GM12878 (cell line): ENCODE results near the gene NPRL2. TPM values are rescaled to one million over a fixed set of nuclear protein-coding genes. Genes with fewer than 3 reads are reported as not detected.
A peak's percentile ranks its signal among the peaks of the same experiment; 100 is the strongest.

Experiments
- ATF2 ChIP-seq: IDR thresholded peaks from 2 replicates; pipeline ENCODE4 v1.6.1; 2012; ENCODE audit warnings: low read length, inconsistent platforms
- ATF3 ChIP-seq: IDR thresholded peaks from 2 replicates; pipeline ENCODE4 v1.6.1; 2011; ENCODE audit warnings: low read depth, mild to moderate bottlenecking, low read length, moderate library complexity, borderline replicate concordance; ENCODE audit errors: extremely low read depth
- BRCA1 ChIP-seq: IDR thresholded peaks from 2 replicates; pipeline ENCODE4 v1.6.1; 2011; ENCODE audit warnings: low read depth, low read length, improper control_type of control experiment
- CREB1 ChIP-seq: IDR thresholded peaks from 2 replicates; pipeline ENCODE4 v1.6.1; 2012; ENCODE audit warnings: low read depth, mild to moderate bottlenecking, inconsistent platforms
- EP300 ChIP-seq, 2 experiments: fragments of 150-350 bp in 1 of 2; IDR thresholded peaks; 2 replicates each; pipeline ENCODE4 v1.6.1; 2011 to 2012; ENCODE audit warnings: low read depth in 2 of 2, low read length in 2 of 2, borderline replicate concordance in 1 of 2, improper control_type of control experiment in 1 of 2, inconsistent platforms in 1 of 2; ENCODE audit not compliant: control insufficient read depth in 1 of 2
- GABPA ChIP-seq: IDR thresholded peaks from 2 replicates; pipeline ENCODE4 v1.6.1; 2014; ENCODE audit warnings: antibody characterized with exemption, low read depth, mild to moderate bottlenecking, inconsistent platforms
- JUND ChIP-seq: IDR thresholded peaks from 2 replicates; pipeline ENCODE4 v1.6.1; 2012; ENCODE audit warnings: low read depth, mild to moderate bottlenecking, low read length, improper control_type of control experiment, moderate library complexity
- MAX ChIP-seq: IDR thresholded peaks from 2 replicates; pipeline ENCODE4 v1.6.1; 2012; ENCODE audit warnings: low read depth, low read length, improper control_type of control experiment
- MEF2B ChIP-seq: fragments of 450-650 bp; IDR thresholded peaks from 2 replicates; pipeline ENCODE4 v1.6.1; 2018; ENCODE audit warnings: mild to moderate bottlenecking, moderate library complexity; ENCODE audit not compliant: partially characterized antibody, poor library complexity, severe bottlenecking
- MLLT1 ChIP-seq: fragments of 450-650 bp; IDR thresholded peaks from 2 replicates; pipeline ENCODE4 v1.6.1; 2016; ENCODE audit warnings: mild to moderate bottlenecking
- NFYB ChIP-seq: IDR thresholded peaks from 2 replicates; pipeline ENCODE4 v1.6.1; 2011; ENCODE audit warnings: low read depth, mild to moderate bottlenecking, low read length, improper control_type of control experiment, moderate library complexity; ENCODE audit not compliant: insufficient read depth
- PKNOX1 ChIP-seq: fragments of 450-650 bp; IDR thresholded peaks from 2 replicates; pipeline ENCODE4 v1.6.1; 2016; ENCODE audit warnings: mild to moderate bottlenecking
- POLR2AphosphoS5 ChIP-seq: IDR thresholded peaks from 2 replicates; pipeline ENCODE4 v1.6.1; 2011; ENCODE audit warnings: mild to moderate bottlenecking, low read length, inconsistent platforms
- REST ChIP-seq: IDR thresholded peaks from 2 replicates; pipeline ENCODE4 v1.6.1; 2012; ENCODE audit warnings: mild to moderate bottlenecking, low read depth, low read length
- SIN3A ChIP-seq: IDR thresholded peaks from 2 replicates; pipeline ENCODE4 v1.6.1; 2012; ENCODE audit warnings: low read depth, low read length, improper control_type of control experiment
- SREBF1 ChIP-seq: IDR thresholded peaks from 2 replicates; pipeline ENCODE4 v1.6.1; 2012; ENCODE audit warnings: mild to moderate bottlenecking, low read length
- SRF ChIP-seq, 2 experiments: IDR thresholded peaks; 2 replicates each; pipeline ENCODE4 v1.6.1; 2011; ENCODE audit warnings: low read depth in 2 of 2, low read length in 2 of 2, mild to moderate bottlenecking in 1 of 2, moderate library complexity in 1 of 2
- TAF1 ChIP-seq: IDR thresholded peaks from 2 replicates; pipeline ENCODE4 v1.6.1; 2011; ENCODE audit warnings: mild to moderate bottlenecking, low read depth, low read length, borderline replicate concordance
- TCF3 ChIP-seq: IDR thresholded peaks from 2 replicates; pipeline ENCODE4 v1.6.1; 2012; ENCODE audit warnings: low read depth, mild to moderate bottlenecking, low read length, borderline replicate concordance; ENCODE audit not compliant: insufficient read depth
- USF1 ChIP-seq: IDR thresholded peaks from 2 replicates; pipeline ENCODE4 v1.6.1; 2011; ENCODE audit warnings: borderline replicate concordance, low read depth, mild to moderate bottlenecking, moderate library complexity, mixed read lengths, low read length; ENCODE audit not compliant: insufficient read depth; ENCODE audit errors: extremely low read length
- polyA plus RNA-seq, 11 experiments: library from polyadenylated mRNA; depleted of rRNA in 4 of 11; unstranded in 6 of 11; stranded (reverse) in 5 of 11; fragments of >200 nt; fragmentation: Nextera tagmentation in 4 of 11; fragmentation: Illumina TruSeq in 1 of 11; extraction: Ambion mirVana in 4 of 11; extraction: Trizol in 1 of 11; gene quantifications; 1 replicate in 1 of 11; 2 replicates in 10 of 11; pipeline versions ENCODE4 v1.2.1 to v1.2.3, GENCODE V29; 2011 to 2016; ENCODE audit warnings: inconsistent platforms in 2 of 11, missing spikeins in 2 of 11, low read depth in 1 of 11
- total RNA-seq, 4 experiments: library from RNA; depleted of rRNA in 3 of 4; stranded (reverse); fragments of >200 nt in 3 of 4; fragmentation: Illumina TruSeq in 1 of 4; extraction: Trizol in 1 of 4; gene quantifications; 2 replicates each; pipeline versions ENCODE4 v1.2.1 to v1.2.3, GENCODE V29; 2013 to 2021

NPRL2 gene
- total and polyA plus RNA-seq, 10 of the 15 experiments (the other 5 are each of a cell fraction or from before 2014, with no cell fraction given) = 17.8 to 54.2 (median 32.9) TPM

GRCh38 chr3:50320853-50321335 is 29.7 kb downstream of the NPRL2 start (continued):
- TF ChIP-seq REST (no peak), SIN3A (no peak), ATF3 (0 out of 2 replicates have a peak, but pooled peaks have one; percentile 21), JUND (no peak), BRCA1 (no peak), TAF1 (0 out of 2 replicates have a peak, but pooled peaks have one; percentile 12), MLLT1 (no peak), GABPA (no peak), ATF2 (no peak), PKNOX1 (no peak), POLR2AphosphoS5 (0 out of 2 replicates have a peak, but pooled peaks have one; percentile 18), MEF2B (no peak), SREBF1 (no peak), SRF (IDR thresholded peaks at IDR 0.05; ENCODE audit: low read depth in 2 of 2, low read length in 2 of 2) (no peak), NFYB (no peak), TCF3 (no peak), EP300 (IDR thresholded peaks at IDR 0.05; ENCODE audit: borderline replicate concordance in 1 of 2, control insufficient read depth in 1 of 2, low read depth in 2 of 2, low read length in 2 of 2) (no peak), MAX (peak; percentile 42; the same call in 1 of the 2 replicates), USF1 (peak; percentile 81), CREB1 (0 out of 2 replicates have a peak, but pooled peaks have one; percentile 3)
